Left lung (tissue), 10 donors: ENCODE measurements around the gene EYA4. TPM values are rescaled to one million over a fixed set of nuclear protein-coding genes. Genes with fewer than 3 reads are reported as not detected.

Experiments
- ATAC-seq: fragments of 200-7000 bp; cut with Tn5 transposase; one replicate; pipeline ENCODE4 v1.9.1; 2020; ENCODE audit warnings: moderate library complexity
- DNase-seq, 4 donors: peaks; one replicate each; pipeline ENCODE4 v3.0.0-alpha.2; 2013 to 2020
- H3K27ac ChIP-seq, 2 donors: fragments of 200-600 bp; sonication (generic) in 1 of 2; one replicate each; pipeline versions ENCODE4 v1.5.0 to v1.8.0; 2020 to 2021
- H3K27me3 ChIP-seq, 2 donors: fragments of 200-600 bp; sonication (generic) in 1 of 2; one replicate each; pipeline versions ENCODE4 v1.5.0 to v1.8.0; 2020 to 2021
- H3K36me3 ChIP-seq, 2 donors: fragments of 200-600 bp; sonication (generic) in 1 of 2; one replicate each; pipeline versions ENCODE4 v1.5.0 to v1.8.0; 2020 to 2021
- H3K4me1 ChIP-seq, 2 donors: fragments of 200-600 bp; one replicate each; pipeline ENCODE4 v1.8.0; 2021
- H3K4me3 ChIP-seq, 2 donors: fragments of 200-600 bp; sonication (generic) in 1 of 2; one replicate each; pipeline versions ENCODE4 v1.5.0 to v1.8.0; 2020 to 2021; ENCODE audit warnings: mild to moderate bottlenecking in 1 of 2
- H3K9me3 ChIP-seq, 2 donors: fragments of 200-600 bp; sonication (generic) in 1 of 2; one replicate each; pipeline versions ENCODE4 v1.5.0 to v1.8.0; 2020 to 2021
- intact Hi-C, 2 donors: fragments of 100-400 bp; cut with DNase I; formaldehyde crosslinking; loops; one replicate each; pipeline versions ENCODE4 v1.11.2 to v1.14.2; 2022
- polyA plus RNA-seq, 6 donors: library from polyadenylated mRNA; unstranded; fragments of 120-200 nt; gene quantifications; one replicate each; pipeline ENCODE4 v1.2.1, GENCODE V29; 2013; ENCODE audit not compliant: insufficient read length in 6 of 6
- total RNA-seq, 2 donors: library from RNA; stranded (reverse); fragmentation: NEBNext Ultra II Directional; extraction: Animal tissue kit (Norgen Biotek cat#: 25700); gene quantifications; one replicate each; pipeline ENCODE4 v1.2.1, GENCODE V29; 2021
- TF ChIP-seq, protein P1 (sequence below), 2 donors: fragments of 200-600 bp; sonication (generic) in 1 of 2; IDR thresholded peaks; one replicate each; pipeline versions ENCODE4 v1.5.0 to v1.8.0; 2021; ENCODE audit warnings: antibody characterized with exemption in 2 of 2
- donor health status: DM: no; HTN: yes; CAD: no.
- donor health status: DM: no; HTN: no; CAD: no.

The EYA4 gene
- total and polyA plus RNA-seq, 8 donors = 1.0 to 9.8 (median 8.4) TPM

DNA sequence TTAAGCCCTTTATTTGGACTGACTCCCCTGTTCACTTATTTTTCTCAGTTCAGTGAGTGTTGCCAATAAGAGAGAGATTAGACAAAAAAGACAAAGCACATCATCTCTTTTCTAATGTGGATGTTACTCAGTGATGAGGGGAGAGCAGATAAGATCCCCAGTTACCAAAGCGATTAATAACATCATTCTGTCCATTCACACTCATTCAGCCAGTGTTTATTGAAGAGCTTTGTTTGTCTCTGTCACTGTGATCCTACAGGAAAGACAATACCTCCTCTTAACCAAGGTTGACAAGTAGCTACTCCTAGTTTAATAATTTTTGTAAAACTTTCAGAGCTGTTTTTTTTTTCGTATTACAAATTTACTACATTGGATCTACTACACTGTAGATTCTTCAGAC, 163.0 kb downstream of the EYA4 start:
- H3K9me3 ChIP-seq = no peaks in the 10 kb centered on the region
- no peaks in the 10 kb centered on the region for H3K36me3 ChIP-seq
- ATAC-seq = no peak
- intact Hi-C loops = no loop called here
- no peak overlapping the region for H3K4me3 ChIP-seq
- H3K27me3 ChIP-seq = no peaks in the 10 kb centered on the region
- TF ChIP-seq, protein P1, sequence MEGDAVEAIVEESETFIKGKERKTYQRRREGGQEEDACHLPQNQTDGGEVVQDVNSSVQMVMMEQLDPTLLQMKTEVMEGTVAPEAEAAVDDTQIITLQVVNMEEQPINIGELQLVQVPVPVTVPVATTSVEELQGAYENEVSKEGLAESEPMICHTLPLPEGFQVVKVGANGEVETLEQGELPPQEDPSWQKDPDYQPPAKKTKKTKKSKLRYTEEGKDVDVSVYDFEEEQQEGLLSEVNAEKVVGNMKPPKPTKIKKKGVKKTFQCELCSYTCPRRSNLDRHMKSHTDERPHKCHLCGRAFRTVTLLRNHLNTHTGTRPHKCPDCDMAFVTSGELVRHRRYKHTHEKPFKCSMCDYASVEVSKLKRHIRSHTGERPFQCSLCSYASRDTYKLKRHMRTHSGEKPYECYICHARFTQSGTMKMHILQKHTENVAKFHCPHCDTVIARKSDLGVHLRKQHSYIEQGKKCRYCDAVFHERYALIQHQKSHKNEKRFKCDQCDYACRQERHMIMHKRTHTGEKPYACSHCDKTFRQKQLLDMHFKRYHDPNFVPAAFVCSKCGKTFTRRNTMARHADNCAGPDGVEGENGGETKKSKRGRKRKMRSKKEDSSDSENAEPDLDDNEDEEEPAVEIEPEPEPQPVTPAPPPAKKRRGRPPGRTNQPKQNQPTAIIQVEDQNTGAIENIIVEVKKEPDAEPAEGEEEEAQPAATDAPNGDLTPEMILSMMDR (IDR thresholded peaks at IDR 0.05) = no peak
- no peaks in the 10 kb centered on the region for H3K4me1 ChIP-seq
- no peak overlapping the region for H3K27ac ChIP-seq
- DNase-seq = no peak

DNA sequence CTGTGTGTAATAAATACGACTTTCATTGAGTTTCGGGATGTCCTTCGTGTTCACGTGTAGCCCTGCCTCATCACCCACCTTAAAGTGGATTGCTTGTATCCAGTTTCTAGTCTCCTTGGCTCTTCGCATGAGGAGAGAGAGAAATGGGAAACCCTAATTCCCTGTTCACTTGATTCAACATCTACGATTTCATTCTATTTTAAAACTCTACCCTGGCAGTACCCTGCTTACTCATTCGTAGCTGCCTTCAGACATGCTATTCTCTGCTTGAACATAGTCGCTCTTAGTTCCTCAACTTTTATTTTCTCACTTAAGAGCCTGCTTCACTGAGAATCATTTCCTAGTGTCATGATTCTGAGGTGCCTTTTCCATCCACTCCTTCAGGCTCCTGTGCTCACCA, 163.6 kb downstream of the EYA4 start:
- Histone ChIP-seq H3K27ac (no peak overlapping the region), H3K9me3 (no peaks in the 10 kb centered on the region), H3K36me3 (no peaks in the 10 kb centered on the region), H3K4me3 (no peak overlapping the region), H3K4me1 (no peaks in the 10 kb centered on the region), H3K27me3 (no peaks in the 10 kb centered on the region)
- DNase-seq (no peak), ATAC-seq (no peak)
- intact Hi-C loops = no loop called here
- TF ChIP-seq, protein P1 (IDR thresholded peaks at IDR 0.05) = no peak

DNA sequence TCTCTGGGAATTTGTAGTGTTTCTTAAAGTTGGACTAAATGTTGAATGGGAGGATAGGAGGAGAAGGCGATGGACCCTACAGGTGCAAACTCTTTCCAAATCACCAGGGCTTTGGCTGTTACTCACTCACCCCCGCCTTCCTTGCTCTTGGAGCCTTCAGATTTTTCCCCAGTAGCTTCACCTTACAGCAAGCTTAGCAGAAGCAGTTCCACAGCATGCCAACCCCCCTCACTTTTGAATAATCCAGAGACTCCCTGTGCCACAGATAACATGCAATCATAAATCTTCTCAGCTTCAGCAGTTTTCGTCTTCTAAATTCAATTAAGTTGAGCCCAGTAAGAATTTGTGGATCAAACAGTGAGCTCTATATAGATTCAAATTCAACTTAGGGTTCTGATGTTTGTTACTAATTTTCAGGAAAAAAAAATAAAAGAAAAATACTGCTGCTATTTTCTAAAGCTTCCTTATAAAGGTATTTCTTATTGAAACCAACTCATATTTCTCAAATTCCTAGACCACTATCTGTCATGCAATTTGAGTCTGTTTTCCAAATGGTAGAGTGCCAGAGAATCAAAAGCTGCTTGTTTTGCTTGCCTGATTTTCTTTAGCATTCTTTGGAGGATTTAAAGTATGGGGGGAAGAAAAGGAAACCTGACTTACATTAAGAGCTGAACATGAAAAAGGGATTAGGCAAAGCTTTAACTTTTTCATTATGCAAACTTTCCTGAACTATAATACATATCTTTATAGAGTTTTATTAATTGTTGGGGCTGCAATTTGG, 166.4 kb downstream of the EYA4 start:
- ATAC-seq = no peak
- DNase-seq = no peak
- Histone ChIP-seq H3K27ac (no peak overlapping the region), H3K9me3 (no peaks in the 10 kb centered on the region), H3K36me3 (no peaks in the 10 kb centered on the region), H3K27me3 (no peaks in the 10 kb centered on the region), H3K4me3 (no peak overlapping the region), H3K4me1 (no peaks in the 10 kb centered on the region)
- intact Hi-C loops = no loop called here
- TF ChIP-seq, protein P1 (IDR thresholded peaks at IDR 0.05) = no peak

DNA sequence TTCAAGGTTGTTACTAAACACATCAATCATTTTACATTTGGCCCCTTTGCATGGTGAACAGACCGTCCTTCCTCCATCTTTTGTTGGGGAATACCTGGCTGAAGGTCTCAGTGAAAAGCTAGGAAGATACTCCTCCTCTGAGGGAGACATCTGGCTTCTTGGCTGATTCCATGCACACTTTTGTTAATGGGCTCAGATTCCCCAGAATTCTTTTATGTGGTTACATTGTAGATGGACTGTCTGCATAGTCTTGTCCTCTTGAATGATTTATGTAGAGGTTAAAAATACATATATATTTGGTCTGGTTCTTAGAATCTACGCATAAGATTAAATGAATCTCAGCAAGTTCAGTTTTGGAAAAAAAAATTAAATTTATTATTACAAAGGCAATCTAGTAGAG, 167.0 kb downstream of the EYA4 start:
- Histone ChIP-seq H3K4me1 (no peaks in the 10 kb centered on the region), H3K9me3 (no peaks in the 10 kb centered on the region), H3K36me3 (no peaks in the 10 kb centered on the region), H3K27me3 (no peaks in the 10 kb centered on the region), H3K27ac (no peak overlapping the region), H3K4me3 (no peak overlapping the region)
- no peak for DNase-seq
- TF ChIP-seq, protein P1 (IDR thresholded peaks at IDR 0.05) = no peak
- ATAC-seq = no peak
- intact Hi-C loops = no loop called here

DNA sequence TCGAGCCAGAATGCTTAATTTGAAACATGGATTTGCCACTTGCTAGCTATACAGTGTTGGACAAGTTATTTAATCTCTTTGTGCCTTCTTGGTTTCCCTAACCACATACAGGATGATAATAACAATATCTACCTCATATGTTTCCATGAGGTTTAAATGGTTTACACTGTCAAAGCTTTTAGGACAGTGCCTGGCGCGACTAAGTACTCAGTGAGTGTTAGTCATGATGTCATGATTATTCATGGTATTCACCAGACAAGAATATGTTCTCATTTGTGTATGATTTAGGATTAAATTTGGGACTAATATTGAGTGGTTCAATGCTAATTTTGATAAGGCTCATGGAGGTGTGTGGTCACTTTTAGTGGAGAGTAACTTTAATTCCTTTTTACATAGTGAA, 167.4 kb downstream of the EYA4 start:
- Histone ChIP-seq H3K4me3 (no peak overlapping the region), H3K27me3 (no peaks in the 10 kb centered on the region), H3K36me3 (no peaks in the 10 kb centered on the region), H3K4me1 (no peaks in the 10 kb centered on the region), H3K9me3 (no peaks in the 10 kb centered on the region), H3K27ac (no peak overlapping the region)
- no peak for ATAC-seq
- intact Hi-C loops = no loop called here
- TF ChIP-seq, protein P1 (IDR thresholded peaks at IDR 0.05) = no peak
- no peak for DNase-seq
